WTC11 (cell line): ENCODE measurements around the gene CLEC4M. TPM values are rescaled to one million over a fixed set of nuclear protein-coding genes. Genes with fewer than 3 reads are reported as not detected.

ENCODE experiments used
- ATAC-seq: fragments of 200-7000 bp; cut with Tn5 transposase; 2 replicates; pipeline ENCODE4 v1.10.0; 2021; ENCODE audit warnings: mild to moderate bottlenecking, moderate library complexity
- CTCF ChIA-PET: fragments of 300-600 bp; sonication (Branson Sonifier 250); formaldehyde crosslinking; loops from one replicate; lab custom pipeline; 2021; ENCODE audit warnings: antibody characterized with exemption; lab: Charles Lee
- POLR2A ChIA-PET: fragments of 350-600 bp; sonication (Branson Sonifier 250); formaldehyde crosslinking; loops from one replicate; lab custom pipeline; 2021; ENCODE audit warnings: antibody characterized with exemption; lab: Charles Lee
- DNase-seq: peaks from one replicate; pipeline ENCODE4 v3.0.0; 2021; ENCODE audit warnings: low spot score
- H3K27ac Mint-ChIP-seq: 2 replicates; pipeline ENCODE4 v1.8.0; 2021; ENCODE audit warnings: mixed read lengths
- H3K27me3 Mint-ChIP-seq: 2 replicates; pipeline ENCODE4 v1.8.0; 2021; ENCODE audit warnings: low read depth, mild to moderate bottlenecking, moderate library complexity, mixed read lengths
- H3K36me3 Mint-ChIP-seq: 2 replicates; pipeline ENCODE4 v1.8.0; 2021; ENCODE audit warnings: mixed read lengths
- H3K4me1 Mint-ChIP-seq: 2 replicates; pipeline ENCODE4 v1.8.0; 2022; ENCODE audit warnings: mixed read lengths
- H3K4me3 Mint-ChIP-seq: 2 replicates; pipeline ENCODE4 v1.8.0; 2021; ENCODE audit warnings: mild to moderate bottlenecking, moderate library complexity, mixed read lengths
- H3K9me3 Mint-ChIP-seq: 2 replicates; pipeline ENCODE4 v1.8.0; 2021; ENCODE audit warnings: mixed read lengths
- ATF3 ChIP-seq: sonication (generic); formaldehyde crosslinking; conservative IDR thresholded peaks from 2 replicates; pipeline ENCODE4 v1.8.1; 2022; ENCODE audit warnings: mild to moderate bottlenecking, missing genetic modification reagents
- ATF6 ChIP-seq: sonication (generic); formaldehyde crosslinking; IDR thresholded peaks from 2 replicates; pipeline ENCODE4 v1.8.1; 2023; ENCODE audit warnings: mild to moderate bottlenecking, missing genetic modification reagents
- CDX4 ChIP-seq: fragments of 250-450 bp; sonication (Bioruptor Pico); IDR thresholded peaks from 2 replicates; pipeline ENCODE4 v1.9.0; 2021; ENCODE audit warnings: moderate library complexity, mild to moderate bottlenecking, inconsistent platforms, borderline replicate concordance
- ELF4 ChIP-seq: sonication (generic); formaldehyde crosslinking; IDR thresholded peaks from 2 replicates; pipeline ENCODE4 v1.8.1; 2022; ENCODE audit warnings: low read depth, mild to moderate bottlenecking, moderate library complexity, missing genetic modification reagents
- EMX1 ChIP-seq: fragments of 250-450 bp; sonication (Bioruptor Pico); IDR thresholded peaks from 2 replicates; pipeline ENCODE4 v1.8.0; 2021; ENCODE audit warnings: mild to moderate bottlenecking
- ETV6 ChIP-seq: sonication (generic); formaldehyde crosslinking; IDR thresholded peaks from 2 replicates; pipeline ENCODE4 v1.8.1; 2022; ENCODE audit warnings: mild to moderate bottlenecking, missing genetic modification reagents
- FOXP1 ChIP-seq: sonication (generic); formaldehyde crosslinking; IDR thresholded peaks from 2 replicates; pipeline ENCODE4 v1.8.0; 2022; ENCODE audit warnings: missing genetic modification reagents, mild to moderate bottlenecking, moderate library complexity, borderline replicate concordance
- GABPB1 ChIP-seq: sonication (generic); formaldehyde crosslinking; IDR thresholded peaks from 2 replicates; pipeline ENCODE4 v1.8.1; 2023; ENCODE audit warnings: mild to moderate bottlenecking, missing genetic modification reagents
- GTF2I ChIP-seq: fragments of 250-450 bp; sonication (Bioruptor Pico); conservative IDR thresholded peaks from 2 replicates; pipeline ENCODE4 v1.4.0; 2021; ENCODE audit warnings: mild to moderate bottlenecking
- HMGA2 ChIP-seq: fragments of 250-450 bp; sonication (Bioruptor Pico); IDR thresholded peaks from 2 replicates; pipeline ENCODE4 v1.4.0; 2021; ENCODE audit warnings: mild to moderate bottlenecking, moderate library complexity
- KAT7 ChIP-seq: sonication (generic); formaldehyde crosslinking; IDR thresholded peaks from 2 replicates; pipeline ENCODE4 v1.8.1; 2023; ENCODE audit warnings: missing genetic modification reagents, mild to moderate bottlenecking, borderline replicate concordance
- MXD4 ChIP-seq: fragments of 250-450 bp; sonication (Bioruptor Pico); IDR thresholded peaks from 2 replicates; pipeline ENCODE4 v1.8.0; 2021; ENCODE audit warnings: mild to moderate bottlenecking, moderate library complexity, borderline replicate concordance
- NFATC4 ChIP-seq: fragments of 250-450 bp; sonication (Bioruptor Pico); IDR thresholded peaks from 2 replicates; pipeline ENCODE4 v1.9.0; 2021; ENCODE audit warnings: mild to moderate bottlenecking
- NR2C2 ChIP-seq: sonication (generic); formaldehyde crosslinking; IDR thresholded peaks from 2 replicates; pipeline ENCODE4 v1.8.0; 2022; ENCODE audit warnings: mild to moderate bottlenecking, missing genetic modification reagents
- OVOL2 ChIP-seq: fragments of 250-450 bp; sonication (Bioruptor Pico); IDR thresholded peaks from 2 replicates; pipeline ENCODE4 v1.9.0; 2021; ENCODE audit warnings: mild to moderate bottlenecking, borderline replicate concordance
- PRDM15 ChIP-seq: sonication (generic); formaldehyde crosslinking; IDR thresholded peaks from 2 replicates; pipeline ENCODE4 v1.8.0; 2022; ENCODE audit warnings: missing genetic modification reagents
- SMAD3 ChIP-seq: sonication (generic); formaldehyde crosslinking; IDR thresholded peaks from 2 replicates; pipeline ENCODE4 v1.8.0; 2022; ENCODE audit warnings: missing genetic modification reagents, mild to moderate bottlenecking, borderline replicate concordance
- SMAD4 ChIP-seq: sonication (generic); formaldehyde crosslinking; IDR thresholded peaks from 2 replicates; pipeline ENCODE4 v1.8.0; 2022; ENCODE audit warnings: mild to moderate bottlenecking, missing genetic modification reagents
- SP1 ChIP-seq: sonication (generic); formaldehyde crosslinking; conservative IDR thresholded peaks from 2 replicates; pipeline ENCODE4 v1.8.1; 2022; ENCODE audit warnings: missing genetic modification reagents
- TCF7 ChIP-seq: sonication (generic); formaldehyde crosslinking; IDR thresholded peaks from 2 replicates; pipeline ENCODE4 v1.8.0; 2022; ENCODE audit warnings: mild to moderate bottlenecking, low read depth, missing genetic modification reagents, moderate library complexity
- ZNF219 ChIP-seq: sonication (generic); formaldehyde crosslinking; IDR thresholded peaks from 2 replicates; pipeline ENCODE4 v1.8.0; 2023; ENCODE audit warnings: missing genetic modification reagents, mild to moderate bottlenecking, borderline replicate concordance
- ZNF263 ChIP-seq: sonication (generic); formaldehyde crosslinking; IDR thresholded peaks from 2 replicates; pipeline ENCODE4 v1.8.1; 2022; ENCODE audit warnings: low read depth, mild to moderate bottlenecking, moderate library complexity, missing genetic modification reagents
- ZNF396 ChIP-seq: fragments of 250-450 bp; sonication (Bioruptor Pico); IDR thresholded peaks from 2 replicates; pipeline ENCODE4 v1.8.0; 2021; ENCODE audit warnings: mild to moderate bottlenecking, moderate library complexity, borderline replicate concordance
- ZNF416 ChIP-seq: fragments of 250-450 bp; sonication (Bioruptor Pico); IDR thresholded peaks from 2 replicates; pipeline ENCODE4 v1.9.0; 2021; ENCODE audit warnings: mild to moderate bottlenecking, inconsistent platforms
- total RNA-seq: library from RNA; stranded (reverse); gene quantifications from 3 replicates; pipeline ENCODE4 v1.2.3, GENCODE V29; 2021
- TF ChIP-seq, protein P1 (sequence below): sonication (generic); formaldehyde crosslinking; IDR thresholded peaks from 2 replicates; pipeline ENCODE4 v1.8.0; 2022; ENCODE audit warnings: mild to moderate bottlenecking, missing genetic modification reagents

The CLEC4M gene
- total RNA-seq, 1 experiment from 2014 or later = not detected

DNA sequence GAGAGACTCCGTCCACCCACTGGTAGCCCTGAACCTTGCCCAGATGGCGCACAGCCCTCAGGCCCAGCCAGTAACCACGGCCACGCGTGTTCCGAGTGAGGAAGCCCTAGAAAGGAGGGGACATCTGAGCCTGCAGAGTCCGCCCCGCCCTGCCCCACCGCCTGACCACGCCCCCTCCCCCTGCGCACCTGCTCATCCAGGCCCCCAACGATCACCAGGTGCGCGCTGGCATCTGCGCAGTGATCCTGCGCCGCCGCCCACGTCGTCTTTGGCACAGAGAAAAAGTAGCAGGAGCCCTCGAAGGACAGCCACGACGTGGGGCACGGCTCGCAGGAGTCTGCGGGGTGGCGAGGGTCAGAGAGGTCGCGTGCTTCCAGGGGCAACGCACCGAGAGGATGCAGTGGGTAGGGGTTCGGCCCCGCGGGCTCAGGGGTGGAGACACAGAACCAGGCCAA, 33.2 kb upstream of the CLEC4M start (continued):
- no peak for TF ChIP-seq EMX1
- TF ChIP-seq FOXP1 (CRISPR knock-in tag) = no peak
- TF ChIP-seq GTF2I (CRISPR knock-in tag) = no peak
- no peak for TF ChIP-seq MXD4 (CRISPR knock-in tag)
- TF ChIP-seq, protein P1, sequence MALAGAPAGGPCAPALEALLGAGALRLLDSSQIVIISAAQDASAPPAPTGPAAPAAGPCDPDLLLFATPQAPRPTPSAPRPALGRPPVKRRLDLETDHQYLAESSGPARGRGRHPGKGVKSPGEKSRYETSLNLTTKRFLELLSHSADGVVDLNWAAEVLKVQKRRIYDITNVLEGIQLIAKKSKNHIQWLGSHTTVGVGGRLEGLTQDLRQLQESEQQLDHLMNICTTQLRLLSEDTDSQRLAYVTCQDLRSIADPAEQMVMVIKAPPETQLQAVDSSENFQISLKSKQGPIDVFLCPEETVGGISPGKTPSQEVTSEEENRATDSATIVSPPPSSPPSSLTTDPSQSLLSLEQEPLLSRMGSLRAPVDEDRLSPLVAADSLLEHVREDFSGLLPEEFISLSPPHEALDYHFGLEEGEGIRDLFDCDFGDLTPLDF = no peak
- no peak for TF ChIP-seq SP1 (CRISPR knock-in tag)

DNA sequence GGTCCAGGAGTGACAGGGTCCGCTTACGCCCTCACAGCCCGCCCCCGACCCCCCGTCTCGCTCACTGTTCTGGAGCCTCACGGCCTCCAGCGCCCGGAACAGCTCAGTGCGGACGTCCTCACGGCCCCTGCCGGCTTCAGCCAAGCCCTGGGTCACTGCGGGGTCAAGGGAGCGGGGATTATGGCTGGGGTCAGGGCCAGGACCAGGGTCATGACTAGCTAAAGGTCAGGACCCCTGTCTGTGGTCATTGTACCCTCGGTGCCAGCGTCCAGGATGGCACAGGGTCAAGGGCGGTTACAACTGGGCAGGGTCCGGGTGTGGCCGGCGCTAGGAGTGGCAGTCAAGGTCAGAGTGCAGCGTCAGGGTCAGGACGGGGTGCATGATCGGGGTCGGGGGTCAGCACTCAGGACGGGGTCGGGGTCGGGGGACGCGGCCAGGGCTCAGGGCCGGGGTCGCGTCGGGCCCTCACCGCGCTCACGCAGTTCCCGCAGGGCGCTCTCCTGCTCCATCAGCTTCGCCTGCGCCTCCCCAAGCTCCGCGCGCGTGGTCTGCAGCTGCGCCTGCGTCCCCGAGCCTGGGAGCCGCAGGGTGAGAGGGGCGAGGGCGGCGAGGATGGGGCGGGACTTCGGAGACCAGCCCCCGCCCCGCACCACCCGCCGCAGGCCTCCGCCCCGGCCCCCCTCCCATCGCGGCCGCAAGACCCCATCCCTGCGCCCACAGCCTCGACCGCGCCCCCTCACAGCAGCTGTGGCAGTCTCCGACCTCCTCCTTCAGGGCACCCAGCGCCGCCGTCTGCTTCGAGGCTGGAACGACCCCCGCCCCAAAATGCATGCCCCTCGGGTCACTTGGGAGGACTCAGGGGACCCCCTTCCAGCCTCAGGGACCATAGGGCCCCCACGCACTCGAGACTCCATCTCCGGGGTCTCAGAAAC, 32.5 kb upstream of the CLEC4M start:
- CTCF ChIA-PET = interaction anchor here (0.6 to 2.9 kb wide), 4 partner anchors 50 to 162 kb away, joined by 3 to 14 read pairs (median 4); partner anchors contain the start of gene TRAPPC5
- ATAC-seq = peak; percentile 35
- DNase-seq = peak; percentile 29
- Mint-ChIP-seq H3K4me1 (peaks cover 13% of the 10 kb centered on the region), H3K27me3 (peaks cover 84% of the 10 kb centered on the region), H3K9me3 (no peaks in the 10 kb centered on the region), H3K27ac (no peak overlapping the region), H3K36me3 (no peaks in the 10 kb centered on the region), H3K4me3 (peak overlapping the region; percentile 80)
- POLR2A ChIA-PET = no interaction called here
- TF ChIP-seq CDX4 (CRISPR knock-in tag) (no peak), GABPB1 (CRISPR knock-in tag) (no peak), NR2C2 (no peak), ELF4 (CRISPR knock-in tag) (no peak), ATF3 (CRISPR knock-in tag) (no peak), KAT7 (no peak), SMAD4 (CRISPR knock-in tag) (no peak), ZNF396 (CRISPR knock-in tag) (no peak), TCF7 (CRISPR knock-in tag) (no peak), SMAD3 (no peak), ZNF416 (CRISPR knock-in tag) (no peak), ETV6 (CRISPR knock-in tag) (no peak), OVOL2 (CRISPR knock-in tag) (no peak), ZNF219 (CRISPR knock-in tag) (no peak), NFATC4 (CRISPR knock-in tag) (no peak), ATF6 (CRISPR knock-in tag) (no peak), HMGA2 (CRISPR knock-in tag) (no peak), ZNF263 (no peak), PRDM15 (CRISPR knock-in tag) (no peak)
